ENCODE data around the gene CAVIN3.

- TF ChIP-seq CTCF (IDR thresholded peaks at IDR 0.05) (no peak), EZH2 (IDR thresholded peaks at IDR 0.05; ENCODE audit: borderline replicate concordance, insufficient read depth, low read depth, low read length, poor library complexity, severe bottlenecking) (no peak)
These were observed 42.0 kb upstream of the CAVIN3 start for GRCh38 chr11:6362185-6362872.
